Stimulated activated CD4-positive, alpha-beta T cell treated with anti-CD3 and anti-CD28 coated beads, Interleukin-15, amount 100 ng/mL, for 48 hours (primary cell): ENCODE measurements around the gene RTBDN.
"Not testable (repeated sequence)": the region's sequence is repeated elsewhere in the genome, so short reads cannot be mapped to it uniquely, and the experiment has no call there.

Experiments used
- DNase-seq, 2 donors: peaks; one replicate each; pipeline ENCODE4 v3.0.0-alpha.2; 2020; ENCODE audit warnings: low read depth in 2 of 2

Gene RTBDN

DNA sequence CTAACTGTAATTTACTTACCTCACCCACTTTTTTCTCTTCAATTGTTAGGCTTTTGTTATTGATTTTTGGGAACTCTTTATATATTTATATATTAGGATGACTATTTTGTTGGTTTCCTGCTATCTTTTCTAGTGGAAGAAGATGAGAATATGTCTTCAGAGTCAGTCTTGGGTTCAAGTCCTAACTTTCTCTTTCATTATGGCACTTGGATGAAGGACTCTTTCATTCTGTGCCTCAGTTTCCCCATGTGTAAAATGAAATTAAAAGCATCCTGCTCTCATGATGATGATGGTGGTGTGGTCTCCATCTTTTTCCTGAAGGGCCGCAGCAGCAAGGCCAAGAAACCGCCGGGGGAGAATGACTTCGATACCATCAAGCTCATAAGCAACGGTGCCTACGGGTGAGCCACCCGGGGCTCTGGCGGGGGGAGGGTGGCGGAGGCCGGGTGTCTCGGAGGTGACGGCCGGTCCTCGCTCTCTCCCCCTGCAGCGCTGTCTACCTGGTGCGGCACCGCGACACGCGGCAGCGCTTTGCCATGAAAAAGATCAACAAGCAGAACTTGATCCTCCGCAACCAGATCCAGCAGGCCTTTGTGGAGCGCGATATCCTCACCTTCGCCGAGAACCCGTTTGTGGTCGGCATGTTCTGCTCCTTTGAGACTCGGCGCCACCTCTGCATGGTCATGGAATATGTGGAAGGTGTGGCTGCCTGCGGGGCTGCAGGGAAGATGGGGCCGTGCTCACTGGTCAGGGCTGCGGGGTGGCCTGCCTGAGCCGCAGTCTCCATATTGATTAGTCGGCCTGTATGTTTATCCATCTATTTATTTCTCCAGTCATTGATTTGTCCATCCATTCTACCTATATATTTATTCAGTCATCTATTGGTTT lies 23.9 kb upstream of the RTBDN start:
- no peak for DNase-seq

DNA sequence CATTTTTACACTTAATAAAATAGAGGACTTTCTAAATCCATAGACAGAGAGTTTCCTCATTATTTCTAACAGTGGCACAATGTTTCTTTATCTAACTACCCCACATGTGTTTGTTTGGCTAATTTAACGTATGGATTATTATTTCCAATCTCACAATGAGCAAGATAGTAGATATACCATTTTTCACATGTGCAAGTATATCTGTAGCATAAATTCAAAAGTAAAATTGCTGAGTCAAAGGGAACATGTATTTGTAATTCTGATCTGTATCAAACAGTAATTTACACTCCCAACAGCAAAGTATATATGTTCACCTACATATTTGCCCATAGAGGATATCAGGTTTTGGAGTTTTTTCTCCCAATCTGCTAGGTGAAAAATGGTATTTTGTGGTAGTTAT lies 22.3 kb upstream of the RTBDN start:
- DNase-seq, result no peak

DNA sequence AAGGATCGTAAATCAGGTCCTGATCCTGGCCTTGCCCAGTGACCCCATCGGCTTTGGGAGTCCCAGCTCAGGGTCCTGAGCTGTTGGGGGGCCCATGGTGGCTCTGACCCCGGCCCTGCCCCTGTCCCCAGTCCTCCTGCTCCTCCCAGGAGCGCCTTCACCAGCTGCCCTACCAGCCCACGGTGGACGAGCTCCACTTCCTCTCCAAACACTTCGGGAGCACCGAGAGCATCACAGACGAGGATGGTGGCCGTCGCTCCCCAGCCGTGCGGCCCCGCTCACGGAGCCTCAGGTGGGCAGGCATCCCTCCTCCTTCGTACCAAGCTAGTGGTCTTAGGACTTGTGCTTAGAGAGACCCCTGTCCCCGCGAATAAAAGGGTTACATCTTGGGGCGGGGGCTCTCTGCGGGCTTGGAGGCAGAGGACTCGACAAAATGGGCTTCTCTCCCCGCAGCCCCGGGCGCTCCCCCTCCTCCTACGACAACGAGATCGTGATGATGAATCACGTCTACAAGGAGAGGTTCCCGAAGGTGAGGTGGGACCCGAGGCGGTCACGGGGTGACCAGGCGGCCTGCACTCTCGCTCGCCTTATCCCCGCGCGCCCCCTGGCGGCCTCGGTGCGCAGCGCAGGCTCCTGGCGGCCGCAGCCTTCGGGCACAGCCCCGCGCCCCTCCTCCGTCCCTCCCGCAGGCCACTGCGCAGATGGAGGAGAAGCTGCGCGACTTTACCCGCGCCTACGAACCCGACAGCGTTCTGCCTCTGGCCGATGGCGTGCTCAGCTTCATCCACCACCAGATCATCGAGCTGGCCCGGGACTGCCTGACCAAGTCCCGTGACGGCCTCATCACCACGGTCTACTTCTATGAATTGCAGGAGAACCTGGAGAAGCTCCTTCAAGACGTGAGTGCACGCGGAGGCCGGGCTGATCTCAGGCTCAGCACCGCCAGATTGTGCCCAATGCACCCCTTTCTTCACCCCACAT lies 13.1 kb upstream of the RTBDN start:
- DNase-seq, result peak; percentile 77 to 87

DNA sequence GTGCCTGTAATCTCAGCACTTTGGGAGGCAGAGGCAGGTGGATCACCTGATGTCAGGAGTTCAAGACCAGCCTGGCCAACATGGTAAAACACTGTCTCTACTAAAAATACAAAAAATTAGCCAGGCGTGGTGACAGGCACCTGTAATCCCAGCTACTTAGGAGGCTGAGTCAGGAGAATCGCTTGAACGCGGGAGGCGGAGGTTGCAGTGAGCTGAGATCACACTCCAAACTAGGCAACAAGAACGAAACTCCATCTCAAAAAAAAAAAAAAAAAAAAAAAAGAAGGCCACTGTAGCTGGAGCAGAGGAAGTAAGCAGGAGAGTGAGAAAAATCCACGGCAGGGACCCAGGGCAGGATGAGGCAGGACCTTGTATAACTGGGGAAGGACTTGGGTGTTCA lies 12.2 kb upstream of the RTBDN start:
- DNase-seq, result not testable (repeated sequence)

DNA sequence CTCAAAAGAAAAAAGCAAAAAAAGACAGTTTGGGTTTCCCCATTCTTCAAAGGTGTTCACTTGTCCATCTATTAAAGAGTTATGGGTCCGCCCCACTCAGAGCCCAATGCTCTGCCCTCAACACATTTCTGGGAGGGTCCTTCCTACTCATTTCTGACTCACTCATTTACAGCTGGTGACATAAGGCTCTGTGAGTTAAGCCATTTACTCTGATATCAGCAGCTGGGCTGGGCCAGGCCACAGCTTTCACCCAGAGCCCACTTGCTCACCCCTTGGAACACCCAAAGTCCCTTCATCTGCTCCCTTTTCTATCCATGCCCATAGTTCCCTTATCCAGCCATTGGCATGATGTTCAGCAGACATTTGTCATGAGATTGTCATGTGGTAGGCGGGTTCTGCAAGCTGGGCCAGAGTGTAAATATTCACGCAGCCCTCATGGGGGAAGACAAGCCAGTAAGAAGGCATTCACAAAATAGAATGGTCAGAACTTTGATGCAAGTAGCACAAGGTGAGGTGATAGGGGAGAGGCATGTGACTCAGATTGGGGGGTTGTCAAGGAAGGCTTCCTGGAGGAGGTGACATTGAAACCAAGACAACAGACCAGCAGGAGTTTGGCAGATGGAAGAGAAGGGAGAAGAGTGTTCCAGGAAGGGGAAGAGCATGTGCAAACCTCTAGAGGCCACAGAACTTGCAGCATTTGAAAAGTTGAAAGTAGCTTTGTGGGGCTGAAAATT lies 9.8 kb upstream of the RTBDN start:
- no peak for DNase-seq

DNA sequence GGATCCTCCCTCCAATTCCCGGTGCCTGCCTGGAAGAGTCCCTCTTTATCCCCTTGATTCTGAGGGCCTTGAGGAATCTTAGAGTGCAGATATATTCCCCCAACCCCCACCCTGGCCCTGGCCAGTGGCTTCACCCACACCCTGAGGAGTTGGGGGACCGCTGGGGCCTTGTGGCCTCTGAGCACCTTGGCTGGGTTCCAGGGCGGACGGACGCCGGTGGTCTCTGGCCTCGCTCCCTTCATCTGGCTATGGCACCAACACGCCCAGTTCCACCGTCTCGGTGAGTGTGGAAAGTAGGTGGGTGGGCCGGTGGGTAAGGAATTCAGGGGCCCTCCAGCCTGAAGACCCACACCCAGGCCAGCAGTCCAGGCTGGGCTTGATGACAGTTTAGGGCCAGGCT lies 8.9 kb upstream of the RTBDN start:
- no peak for DNase-seq

DNA sequence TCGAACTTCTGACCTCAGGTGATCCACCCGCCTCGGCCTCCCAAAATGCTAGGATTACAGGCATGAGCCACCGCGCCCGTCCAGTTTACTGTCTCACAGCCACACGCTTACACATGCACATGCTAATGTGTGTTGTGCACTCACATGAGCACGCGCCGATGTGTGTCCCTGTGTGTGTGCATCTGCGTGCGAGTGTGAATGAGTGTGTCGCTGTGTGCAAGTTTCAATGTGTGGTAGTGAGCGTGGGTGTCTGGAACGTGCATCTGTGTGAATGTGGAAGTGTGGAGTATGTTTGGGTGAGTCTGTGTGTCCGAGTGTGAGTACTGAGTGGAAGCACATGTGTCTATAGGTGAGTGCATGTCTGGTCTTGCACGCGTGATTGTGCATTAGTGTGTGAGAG lies 8.1 kb upstream of the RTBDN start:
- DNase-seq, result no peak

DNA sequence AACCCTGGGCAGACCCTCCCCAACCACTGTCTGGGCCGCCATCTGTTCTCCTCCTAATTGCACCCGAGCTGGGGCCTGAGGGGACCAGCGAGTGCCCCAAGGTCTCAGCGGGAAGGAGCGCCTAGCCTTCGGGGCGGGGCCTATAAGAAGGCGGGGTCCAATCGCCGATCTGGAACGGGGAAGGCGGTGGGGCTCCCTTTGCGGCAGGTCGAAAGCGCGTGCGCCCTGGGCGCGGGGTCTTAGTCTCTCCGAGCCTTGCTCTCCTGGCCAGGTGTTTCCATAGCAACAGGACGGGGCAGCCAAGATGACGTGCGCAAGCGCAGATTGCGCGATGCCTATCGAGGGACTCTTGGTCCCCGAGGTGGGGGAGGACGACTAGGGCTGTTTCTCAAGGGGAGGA lies 6.7 kb upstream of the RTBDN start:
- no peak for DNase-seq

DNA sequence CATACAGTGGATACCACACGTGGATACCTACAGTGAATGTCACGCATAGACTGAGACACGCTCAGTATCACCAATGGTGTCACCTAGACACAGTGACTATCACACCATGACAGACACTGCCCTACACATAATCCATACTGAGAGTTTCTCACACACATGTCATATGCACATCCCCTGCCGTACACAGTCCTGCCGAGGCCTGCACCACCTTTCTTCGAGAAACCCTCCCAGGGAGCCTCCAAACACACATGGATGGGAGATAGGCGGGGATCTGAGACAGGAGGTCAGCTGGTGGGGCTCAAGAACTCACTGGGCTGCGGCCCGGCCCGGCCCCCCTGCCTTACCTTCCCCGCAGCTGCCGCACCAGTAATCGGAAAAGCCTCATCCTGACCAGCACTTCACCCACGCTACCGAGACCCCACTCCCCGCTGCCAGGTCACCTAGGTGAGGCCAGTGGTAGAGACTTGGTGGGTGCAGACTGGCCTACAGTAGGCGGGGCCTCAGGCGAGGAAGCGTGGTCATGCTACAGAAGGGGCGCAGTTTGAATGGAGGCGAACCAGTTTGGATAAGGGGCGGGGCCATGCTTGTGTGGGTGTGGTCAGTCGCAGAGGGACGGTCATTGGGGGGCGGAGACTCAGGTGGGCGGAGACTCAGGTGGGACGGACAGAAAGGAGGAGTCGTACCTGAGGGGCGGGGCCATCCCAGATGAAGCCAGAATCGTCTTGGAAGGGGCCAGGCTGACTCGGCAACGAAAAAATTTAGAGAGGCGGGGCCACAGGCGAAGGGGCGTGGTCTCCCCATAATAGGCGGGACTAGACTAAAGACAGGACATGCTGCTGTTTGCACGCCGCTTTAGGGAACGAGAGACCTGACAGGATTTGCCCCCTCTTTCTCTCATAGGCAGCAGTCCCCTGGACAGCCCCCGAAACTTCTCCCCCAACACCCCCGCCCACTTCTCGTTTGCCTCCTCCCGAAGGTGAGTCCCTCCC lies 6.0 kb upstream of the RTBDN start:
- peak; percentile 61 to 62 for DNase-seq

DNA sequence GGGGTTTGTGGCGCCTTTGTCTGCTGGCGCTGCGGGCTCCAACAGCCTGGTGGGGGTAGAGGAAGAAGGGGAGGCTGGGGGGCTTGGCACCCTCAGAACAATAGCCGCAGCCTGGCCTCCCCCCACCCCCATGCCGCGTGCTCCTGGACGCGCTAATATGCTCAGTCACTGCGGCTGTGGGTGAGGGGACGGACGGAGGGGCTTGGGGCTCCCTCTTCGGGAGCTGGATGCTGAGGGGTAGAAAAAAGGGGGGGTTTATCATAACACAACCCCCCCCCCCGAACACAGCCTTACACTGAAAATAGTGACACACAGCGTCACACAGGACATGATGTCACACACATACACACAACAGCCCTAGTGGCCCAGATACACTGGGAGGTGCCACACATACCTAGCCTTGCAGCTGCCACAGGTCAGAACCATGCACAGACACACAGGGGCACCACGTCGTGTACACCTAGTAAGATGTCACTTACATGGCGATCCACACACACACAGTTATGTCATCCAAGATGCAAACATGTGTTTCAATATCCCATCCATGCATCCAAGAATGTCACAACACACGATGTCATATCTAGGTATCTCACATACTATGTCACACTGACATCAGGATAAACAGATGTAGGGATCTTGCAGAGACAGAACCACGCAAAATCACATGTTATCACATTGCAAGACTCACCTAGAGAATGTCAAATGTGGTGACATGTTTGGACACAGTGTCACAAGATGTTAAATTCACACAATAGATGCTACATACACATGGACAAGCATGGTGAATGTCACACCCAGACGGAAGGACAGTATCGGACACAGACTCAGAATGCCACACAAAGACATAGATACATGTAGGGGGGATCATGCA lies 4.7 kb upstream of the RTBDN start:
- no peak for DNase-seq

DNA sequence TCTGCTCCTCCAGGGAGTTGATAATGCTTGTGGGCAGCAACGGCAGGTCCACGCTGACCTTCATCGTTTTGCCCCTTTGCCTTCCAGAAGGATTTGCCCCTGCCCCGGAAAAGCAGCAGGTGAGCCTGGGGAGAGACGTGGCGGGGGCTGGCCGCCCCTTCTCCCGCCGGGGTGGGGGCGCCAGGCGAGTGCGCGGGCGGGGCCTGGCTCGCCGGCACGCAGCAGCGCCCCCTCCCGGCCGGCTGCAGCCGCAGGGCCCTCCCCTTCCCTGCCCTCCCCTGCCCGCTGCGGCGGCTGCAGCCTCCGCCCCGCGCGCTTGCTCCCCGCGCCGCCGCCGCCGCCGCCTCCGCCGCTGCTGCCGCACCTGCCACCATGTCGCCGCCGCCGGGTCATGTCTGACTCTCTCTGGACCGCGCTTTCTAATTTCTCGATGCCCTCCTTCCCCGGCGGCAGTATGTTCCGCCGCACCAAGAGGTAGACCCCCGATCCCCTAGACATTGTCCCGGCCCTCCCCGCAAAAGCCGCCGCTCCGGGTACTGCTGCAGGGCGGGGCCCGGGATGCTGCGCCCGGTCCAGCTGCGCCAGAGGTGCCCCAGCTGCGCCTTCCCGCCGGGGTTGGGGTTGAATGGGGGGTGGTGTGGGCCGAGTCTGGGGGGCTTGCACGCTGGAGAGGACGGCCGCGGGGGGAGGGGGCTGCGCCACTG lies 4.0 kb upstream of the RTBDN start, which contains the start of gene MAST1:
MAST1 (plus strand) TSS at position 334 of the 704 bp plus-strand sequence; CDS start at position 392, 58 bp downstream.
- peak in 1 of 2 donors; percentile 49 for DNase-seq

DNA sequence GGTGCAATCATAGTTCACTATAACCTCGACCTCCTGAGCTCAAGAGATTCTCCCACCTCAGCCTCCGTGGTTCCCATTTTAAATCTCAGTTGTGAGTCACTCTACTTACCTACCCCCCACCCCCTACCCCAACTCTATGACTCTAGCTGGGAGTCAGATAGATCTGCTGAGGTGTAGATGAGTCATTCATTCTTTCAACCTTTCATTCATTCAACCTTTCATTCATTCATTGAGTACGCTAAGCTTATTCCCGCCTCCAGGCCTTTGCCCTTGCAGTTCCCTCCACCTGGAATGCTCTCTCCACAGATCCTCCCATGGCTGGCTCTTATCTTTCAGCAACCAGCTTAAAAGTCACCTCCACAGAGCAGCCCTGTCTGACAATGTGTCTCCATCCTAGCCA lies 2.8 kb upstream of the RTBDN start:
- no peak for DNase-seq

DNA sequence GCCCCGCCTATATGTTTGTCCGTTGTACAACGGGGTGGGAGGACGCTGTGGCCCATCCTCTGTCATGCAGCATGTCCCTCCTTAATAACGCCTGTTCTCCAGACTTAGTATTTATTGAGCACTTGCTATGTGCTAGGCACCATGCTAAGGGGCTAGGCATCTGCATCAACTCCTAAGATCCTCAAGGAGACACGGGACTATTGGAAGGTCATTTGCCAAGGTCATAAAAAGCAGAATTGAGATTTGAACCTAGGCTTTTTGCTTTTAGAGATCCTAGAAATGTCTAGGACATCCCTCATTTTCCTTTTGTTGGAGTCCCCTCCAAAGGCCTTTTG lies 2.1 kb upstream of the RTBDN start:
- no peak for DNase-seq

DNA sequence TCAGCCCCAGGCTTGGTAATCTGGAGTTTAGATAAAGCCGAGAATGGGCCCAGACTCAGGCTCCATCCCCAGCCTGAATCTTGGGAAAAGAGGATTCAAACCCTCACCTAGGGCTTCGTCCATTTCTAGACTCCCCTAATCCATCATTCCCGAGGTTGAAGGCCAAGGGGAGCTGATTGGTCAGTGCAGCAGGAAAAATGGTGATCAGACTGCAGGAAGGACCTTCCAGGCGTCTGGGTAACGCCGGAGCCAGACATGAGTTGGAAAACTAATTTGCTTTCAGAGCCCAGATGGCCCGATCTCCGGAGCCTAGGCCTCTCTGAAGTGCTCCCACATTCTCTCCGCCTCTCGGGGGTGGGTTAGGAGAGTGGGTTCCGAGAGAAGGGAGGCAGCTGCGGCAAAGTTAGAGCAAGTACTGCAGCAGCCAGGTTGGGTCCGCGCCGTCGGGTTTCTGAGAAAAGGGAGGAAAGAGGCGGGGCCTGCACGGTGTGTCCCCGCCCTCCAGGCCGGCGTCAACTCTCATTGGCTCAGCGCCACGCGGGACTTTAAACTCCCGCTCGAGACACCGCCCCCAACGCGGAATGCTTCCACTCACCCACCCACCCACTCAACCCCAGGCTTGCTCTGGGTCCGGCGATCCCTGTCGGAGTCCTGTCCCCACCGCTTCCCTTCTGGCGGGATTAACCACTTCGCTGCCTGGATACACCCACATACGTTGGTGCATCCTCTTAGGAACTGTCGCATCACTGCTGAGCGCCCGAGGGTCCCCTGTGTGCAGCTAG lies 788 bp upstream of the RTBDN start:
- peak in 1 of 2 donors; percentile 18 for DNase-seq

DNA sequence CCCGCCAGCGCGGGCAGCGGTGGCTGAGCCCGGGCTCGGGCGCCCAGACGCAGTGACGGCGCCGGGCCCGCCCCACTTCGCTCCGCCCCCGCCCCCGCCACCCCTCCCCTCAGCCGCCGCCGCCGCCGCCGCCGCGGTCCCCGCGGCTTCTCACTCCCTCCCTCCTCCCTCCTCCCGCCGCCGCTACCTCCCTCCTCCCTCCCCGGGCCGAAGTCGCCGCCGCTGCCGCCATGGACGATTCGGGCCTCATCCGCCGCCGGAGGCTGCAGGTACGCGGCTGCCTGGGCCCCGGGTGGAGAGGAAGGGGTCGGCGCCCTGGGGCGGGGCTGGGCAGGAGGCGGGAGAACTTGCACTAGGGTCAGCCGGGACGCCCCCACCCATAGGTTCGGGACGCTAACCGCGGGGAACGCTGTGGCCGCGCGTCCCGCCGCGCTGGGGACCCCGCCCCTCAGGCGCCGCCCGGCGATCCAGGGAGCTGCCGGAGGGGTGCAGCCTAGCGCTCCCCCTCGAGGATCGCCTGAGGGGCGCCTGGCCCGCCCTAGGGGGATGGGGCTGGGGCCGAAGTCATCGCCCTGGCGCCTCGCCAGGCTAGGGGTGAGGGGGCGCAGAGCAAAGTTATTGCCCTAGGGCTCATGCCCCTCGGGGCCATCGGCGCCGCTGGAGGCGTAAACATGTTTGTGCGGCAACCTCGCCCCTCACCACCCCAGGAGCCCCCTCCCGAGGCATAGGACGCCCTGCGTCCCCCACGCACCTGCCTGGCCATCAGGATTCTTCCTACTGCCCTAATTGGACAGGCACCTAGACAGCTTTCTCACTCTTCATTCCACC lies 427 bp downstream of the RTBDN start:
- peak in 1 of 2 donors; percentile 19 for DNase-seq

DNA sequence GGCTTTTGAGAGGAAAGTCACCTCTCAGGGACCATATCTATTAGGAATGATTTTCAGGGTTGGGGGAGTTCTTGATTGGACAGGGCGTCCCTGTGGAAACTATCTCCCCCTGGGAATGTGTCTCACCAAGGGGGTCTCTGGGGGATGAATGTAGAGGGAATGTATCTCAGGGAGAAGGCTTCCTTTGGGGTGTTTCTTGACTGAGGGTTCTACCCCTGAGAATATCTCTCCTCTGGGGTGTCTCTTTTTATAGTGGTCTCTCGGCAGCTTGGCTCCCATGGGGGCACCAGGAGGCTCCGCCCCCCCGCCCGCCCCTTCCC lies 1.0 kb downstream of the RTBDN start:
- no peak for DNase-seq

DNA sequence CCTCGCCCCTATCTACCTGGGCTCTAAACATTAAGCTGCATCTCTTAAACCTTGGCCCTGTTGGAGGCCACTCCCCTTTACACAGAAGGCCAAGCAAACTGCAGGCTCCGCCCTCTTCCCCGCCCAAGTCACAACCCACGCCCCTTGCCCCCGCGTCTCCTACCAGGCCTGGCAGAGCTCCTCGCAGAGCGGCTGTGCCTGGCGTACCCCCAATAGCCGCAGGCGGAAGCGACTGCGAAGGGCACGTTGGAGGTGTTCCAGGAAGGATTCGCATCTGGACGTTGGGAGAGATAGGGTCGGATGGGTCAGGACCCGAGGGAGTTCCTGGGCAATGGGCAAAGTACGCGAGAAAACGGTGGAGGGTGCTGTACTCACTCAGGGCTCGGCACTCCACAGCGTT lies 5.9 kb downstream of the RTBDN start:
- peak in 1 of 2 donors; percentile 35 for DNase-seq
